IMR-90 (cell line): ENCODE results near the gene AUTS2. TPM values are rescaled to one million over a fixed set of nuclear protein-coding genes. Genes with fewer than 3 reads are reported as not detected.

ENCODE experiments used
- ATAC-seq: fragments of 200-7000 bp; cut with Tn5 transposase; 2 replicates; pipeline ENCODE4 v1.9.1; 2020; ENCODE audit warnings: low read depth, mild to moderate bottlenecking, moderate library complexity
- BruUV-seq: library from RNA; stranded (reverse); fragments of 400-500 nt; replicated peaks from 2 replicates; lab custom pipeline; 2021; lab: Mats Ljungman, UMichigan
- CTCF ChIA-PET: fragments of 300-600 bp; formaldehyde crosslinking; extraction: SDS; loops from one replicate; lab custom pipeline; 2021; ENCODE audit warnings: antibody characterized with exemption; lab: Yijun Ruan, JAX
- POLR2A ChIA-PET: fragments of 300-600 bp; sonication (Branson Sonifier 250); formaldehyde crosslinking; loops from one replicate; lab custom pipeline; 2022; ENCODE audit warnings: antibody characterized with exemption; ENCODE audit not compliant: unreplicated experiment; lab: Charles Lee
- DNase-seq: peaks from one replicate; pipeline ENCODE4 v3.0.0; 2013
- H2AFZ ChIP-seq: replicated peaks from 2 replicates; pipeline ENCODE3; 2013; ENCODE audit warnings: low read length, mild to moderate bottlenecking; ENCODE audit not compliant: poor library complexity
- H2AK5ac ChIP-seq: 2 replicates; pipeline ENCODE4 v1.6.1; 2013; ENCODE audit warnings: low read depth, low read length, inconsistent platforms
- H2AK9ac ChIP-seq: replicated peaks from 2 replicates; pipeline ENCODE3; 2013; ENCODE audit warnings: mild to moderate bottlenecking, low read depth, low read length, moderate library complexity; ENCODE audit not compliant: poor library complexity
- H2BK120ac ChIP-seq: 2 replicates; pipeline ENCODE4 v1.6.1; 2013; ENCODE audit warnings: low read depth, low read length, inconsistent platforms
- H2BK15ac ChIP-seq: 3 replicates; pipeline ENCODE4 v1.6.1; 2013; ENCODE audit warnings: low read depth, low read length, inconsistent platforms
- H2BK20ac ChIP-seq: 2 replicates; pipeline ENCODE4 v1.6.1; 2013; ENCODE audit warnings: low read depth, mild to moderate bottlenecking, inconsistent platforms, low read length, moderate library complexity
- H2BK5ac ChIP-seq: 2 replicates; pipeline ENCODE4 v1.6.1; 2013; ENCODE audit warnings: mild to moderate bottlenecking, low read depth, low read length, inconsistent platforms; ENCODE audit not compliant: poor library complexity, severe bottlenecking
- H3K14ac ChIP-seq: replicated peaks from 2 replicates; pipeline ENCODE4 v1.6.1; 2013; ENCODE audit warnings: low read depth, low read length, inconsistent platforms
- H3K18ac ChIP-seq: 2 replicates; pipeline ENCODE4 v1.6.1; 2013; ENCODE audit warnings: low read depth, low read length, control low read depth
- H3K23ac ChIP-seq: 2 replicates; pipeline ENCODE4 v1.6.1; 2013; ENCODE audit warnings: low read depth, low read length, inconsistent platforms
- H3K27ac ChIP-seq: 2 replicates; pipeline ENCODE4 v1.5.1; 2013; ENCODE audit warnings: mild to moderate bottlenecking, control low read depth, low read length; ENCODE audit not compliant: insufficient read depth
- H3K27me3 ChIP-seq: 2 replicates; pipeline ENCODE4 v1.6.1; 2013; ENCODE audit warnings: low read length; ENCODE audit not compliant: control insufficient read depth, insufficient read depth
- H3K36me3 ChIP-seq: 2 replicates; pipeline ENCODE4 v1.6.1; 2013; ENCODE audit warnings: low read length, mixed read lengths; ENCODE audit not compliant: control insufficient read depth, insufficient read depth
- H3K4ac ChIP-seq: 2 replicates; pipeline ENCODE4 v1.6.1; 2013; ENCODE audit warnings: low read depth, low read length, inconsistent platforms
- H3K4me1 ChIP-seq: 2 replicates; pipeline ENCODE4 v1.6.1; 2013; ENCODE audit warnings: low read length, mixed read lengths; ENCODE audit not compliant: control insufficient read depth, insufficient read depth
- H3K4me2 ChIP-seq: 2 replicates; pipeline ENCODE4 v1.6.1; 2013; ENCODE audit warnings: low read depth, mild to moderate bottlenecking, control low read depth, low read length, moderate library complexity
- H3K4me3 ChIP-seq: 2 replicates; pipeline ENCODE4 v1.5.1; 2013; ENCODE audit warnings: low read depth, mild to moderate bottlenecking, control low read depth, low read length, moderate library complexity; ENCODE audit not compliant: insufficient read depth
- H3K56ac ChIP-seq: 2 replicates; pipeline ENCODE4 v1.6.1; 2013; ENCODE audit warnings: low read length, inconsistent platforms; ENCODE audit not compliant: insufficient read depth; ENCODE audit errors: extremely low read depth
- H3K79me1 ChIP-seq, 2 experiments: 2 replicates each; pipeline ENCODE4 v1.6.1; 2013; ENCODE audit warnings: low read length in 2 of 2, inconsistent platforms in 1 of 2, low read depth in 1 of 2
- H3K9ac ChIP-seq: 2 replicates; pipeline ENCODE4 v1.6.1; 2013; ENCODE audit warnings: low read depth, low read length, control low read depth
- H3K9me1 ChIP-seq: 2 replicates; pipeline ENCODE4 v1.6.1; 2013; ENCODE audit warnings: low read length, inconsistent platforms; ENCODE audit not compliant: insufficient read depth
- H3K9me3 ChIP-seq: 2 replicates; pipeline ENCODE4 v1.6.1; 2013; ENCODE audit warnings: low read length; ENCODE audit not compliant: control insufficient read depth, insufficient read depth
- H4K20me1 ChIP-seq: 2 replicates; pipeline ENCODE4 v1.6.1; 2013; ENCODE audit warnings: low read length, inconsistent platforms; ENCODE audit not compliant: insufficient read depth
- H4K5ac ChIP-seq: 2 replicates; pipeline ENCODE4 v1.6.1; 2013; ENCODE audit warnings: mild to moderate bottlenecking, low read depth, low read length, control low read depth
- H4K8ac ChIP-seq, 2 experiments: 2 replicates each; pipeline ENCODE4 v1.6.1; 2013; ENCODE audit warnings: low read depth in 2 of 2, low read length in 2 of 2, control low read depth in 1 of 2, inconsistent platforms in 1 of 2
- H4K91ac ChIP-seq: 2 replicates; pipeline ENCODE4 v1.6.1; 2013; ENCODE audit warnings: low read depth, low read length, inconsistent platforms; ENCODE audit not compliant: insufficient read depth
- BHLHE40 ChIP-seq: fragments of 150-350 bp; IDR thresholded peaks from 2 replicates; pipeline ENCODE4 v1.6.1; 2016; ENCODE audit warnings: mild to moderate bottlenecking, low read depth, low read length
- CEBPB ChIP-seq: IDR thresholded peaks from 2 replicates; pipeline ENCODE4 v1.6.1; 2012; ENCODE audit warnings: low read depth, low read length, improper control_type of control experiment
- CHD1 ChIP-seq: IDR thresholded peaks from 2 replicates; pipeline ENCODE4 v1.6.1; 2012; ENCODE audit warnings: low read depth, low read length, improper control_type of control experiment
- CTCF ChIP-seq: conservative IDR thresholded peaks from 2 replicates; pipeline ENCODE4 v1.5.1; 2012; ENCODE audit warnings: mild to moderate bottlenecking, low read depth, low read length, improper control_type of control experiment
- ELK1 ChIP-seq: fragments of 150-350 bp; IDR thresholded peaks from 2 replicates; pipeline ENCODE4 v1.6.1; 2016; ENCODE audit warnings: low read depth, mild to moderate bottlenecking, low read length, moderate library complexity, borderline replicate concordance
- FOS ChIP-seq: fragments of 150-350 bp; IDR thresholded peaks from 2 replicates; pipeline ENCODE4 v1.6.1; 2016; ENCODE audit warnings: low read depth, low read length
- MAFK ChIP-seq: IDR thresholded peaks from 2 replicates; pipeline ENCODE4 v1.6.1; 2012; ENCODE audit warnings: low read depth, low read length, improper control_type of control experiment
- MAZ ChIP-seq: IDR thresholded peaks from 2 replicates; pipeline ENCODE4 v1.6.1; 2012; ENCODE audit warnings: low read depth, mild to moderate bottlenecking, low read length, improper control_type of control experiment, moderate library complexity, borderline replicate concordance
- MXI1 ChIP-seq: IDR thresholded peaks from 2 replicates; pipeline ENCODE4 v1.6.1; 2012; ENCODE audit warnings: low read depth, mild to moderate bottlenecking, low read length, moderate library complexity, borderline replicate concordance
- NFE2L2 ChIP-seq: fragments of 150-350 bp; IDR thresholded peaks from 2 replicates; pipeline ENCODE4 v1.6.1; 2016; ENCODE audit warnings: low read depth, mild to moderate bottlenecking, low read length
- POLR2A ChIP-seq: IDR thresholded peaks from 2 replicates; pipeline ENCODE4 v1.6.1; 2012; ENCODE audit warnings: mild to moderate bottlenecking, low read depth, low read length
- RAD21 ChIP-seq: IDR thresholded peaks from 2 replicates; pipeline ENCODE4 v1.6.1; 2012; ENCODE audit warnings: low read length, improper control_type of control experiment
- RCOR1 ChIP-seq: IDR thresholded peaks from 2 replicates; pipeline ENCODE4 v1.6.1; 2012; ENCODE audit warnings: mild to moderate bottlenecking, low read length, improper control_type of control experiment; ENCODE audit not compliant: insufficient replicate concordance
- RFX5 ChIP-seq: IDR thresholded peaks from 2 replicates; pipeline ENCODE4 v1.8.0; 2012; ENCODE audit warnings: low read depth, mild to moderate bottlenecking, low read length, moderate library complexity
- SMC3 ChIP-seq: fragments of 150-350 bp; IDR thresholded peaks from 2 replicates; pipeline ENCODE4 v1.6.1; 2016; ENCODE audit warnings: low read depth, mild to moderate bottlenecking, antibody characterized with exemption, low read length, moderate library complexity
- USF2 ChIP-seq: fragments of 150-350 bp; IDR thresholded peaks from 2 replicates; pipeline ENCODE4 v1.6.1; 2017; ENCODE audit warnings: mild to moderate bottlenecking, antibody characterized with exemption, low read length, low read depth
- WGBS, 2 experiments: methylation state at CpG; one replicate each; pipeline versions ENCODE4 v1.1.5 to v1.1.7; 2013; ENCODE audit warnings: missing lambda C conversion rate in 2 of 2; ENCODE audit not compliant: insufficient read length in 1 of 2; ENCODE audit errors: extremely low coverage in 2 of 2; 5-methylcytosine and 5-hydroxymethylcytosine counted together
- dilution Hi-C: fragments of 300-500 bp; cut with HindIII; formaldehyde crosslinking; loops from one replicate; pipeline ENCODE4 v1.14.3; 2018; ENCODE audit warnings: low sequenced_read_pairs; ENCODE audit not compliant: unreplicated experiment
- in situ Hi-C: fragments of 300-500 bp; cut with MboI; formaldehyde crosslinking; loops from 3 replicates; pipeline ENCODE4 v1.14.3; 2019; ENCODE audit warnings: low sequenced_read_pairs, inconsistent platforms, mixed read lengths
- intact Hi-C: fragments of 100-400 bp; cut with micrococcal nuclease; formaldehyde crosslinking; loops from 2 replicates; pipeline ENCODE4 v1.10.0; 2022
- polyA plus RNA-seq, 3 experiments: library from polyadenylated mRNA; depleted of rRNA; stranded (reverse); fragments of >200 nt; gene quantifications; 2 replicates each; pipeline ENCODE4 v1.2.3, GENCODE V29; 2012; ENCODE audit warnings: low replicate concordance in 1 of 3
- total RNA-seq: library from RNA; depleted of rRNA; stranded (reverse); fragments of >200 nt; gene quantifications from 2 replicates; pipeline ENCODE4 v1.2.3, GENCODE V29; 2012

Gene AUTS2
- total and polyA plus RNA-seq, 2 of the 4 experiments (the other 2 are of a cell fraction): 0.90 to 3.0 TPM

GRCh38 chr7:70405241-70405640 is 807.0 kb downstream of the AUTS2 start:
- Histone ChIP-seq H3K56ac (no peak overlapping the region), H3K27me3 (no peaks in the 10 kb centered on the region), H3K14ac (no peak overlapping the region), H4K91ac (no peak overlapping the region), H2BK15ac (no peak overlapping the region), H2BK5ac (no peak overlapping the region), H2AK9ac (no peak overlapping the region), H3K4me1 (no peaks in the 10 kb centered on the region), H3K9ac (no peak overlapping the region), H3K79me1 (no peaks in the 10 kb centered on the region), H3K4me3 (no peak overlapping the region), H2BK120ac (no peak overlapping the region), H3K9me3 (no peaks in the 10 kb centered on the region), H3K18ac (no peak overlapping the region), H3K9me1 (no peaks in the 10 kb centered on the region), H2AFZ (no peak overlapping the region), H3K4ac (no peak overlapping the region), H3K36me3 (no peaks in the 10 kb centered on the region), H4K5ac (no peak overlapping the region), H3K4me2 (no peak overlapping the region), H3K27ac (no peak overlapping the region), H2BK20ac (no peak overlapping the region), H4K8ac (no peak overlapping the region), H4K20me1 (no peaks in the 10 kb centered on the region), H2AK5ac (no peak overlapping the region), H3K23ac (no peak overlapping the region)
- in situ Hi-C loops (no loop called here), intact Hi-C loops (no loop called here), dilution Hi-C loops (no loop called here)
- BruUV-seq: no TSS peak
- no peak for ATAC-seq
- no CpG with 5 or more reads among the region's 5 CpGs for WGBS, 2 experiments
- ChIA-PET POLR2A (no interaction called here), CTCF (no interaction called here)
- TF ChIP-seq MAFK (no peak), RFX5 (no peak), NFE2L2 (no peak), BHLHE40 (no peak), RCOR1 (no peak), USF2 (no peak), MXI1 (no peak), MAZ (no peak), RAD21 (no peak), CTCF (no peak), CHD1 (no peak), SMC3 (no peak), POLR2A (no peak), CEBPB (no peak), ELK1 (no peak), FOS (no peak)
- DNase-seq: no peak
